H9 (cell line): ENCODE data around the gene PKNOX2. TPM values are rescaled to one million over a fixed set of nuclear protein-coding genes. Genes with fewer than 3 reads are reported as not detected.

Experiments used
- DNase-seq: peaks from one replicate; pipeline ENCODE4 v3.0.0-alpha.2; 2017
- H2AFZ ChIP-seq: one replicate; pipeline ENCODE4 v1.6.1; 2013; ENCODE audit warnings: mild to moderate bottlenecking, low read length, control low read depth, moderate library complexity
- H2AK5ac ChIP-seq: 2 replicates; pipeline ENCODE4 v1.6.1; 2013; ENCODE audit warnings: low read length, control low read depth, mixed read lengths; ENCODE audit not compliant: insufficient read length
- H2BK120ac ChIP-seq: one replicate; pipeline ENCODE4 v1.6.1; 2013; ENCODE audit warnings: low read depth, mild to moderate bottlenecking, low read length, control low read depth, inconsistent platforms; ENCODE audit not compliant: poor library complexity, severe bottlenecking
- H2BK12ac ChIP-seq: 2 replicates; pipeline ENCODE4 v1.6.1; 2013; ENCODE audit warnings: low read length, control low read depth, mixed read lengths, low read depth; ENCODE audit not compliant: insufficient read length
- H2BK15ac ChIP-seq: 2 replicates; pipeline ENCODE4 v1.6.1; 2013; ENCODE audit warnings: low read depth, low read length, control low read depth
- H2BK20ac ChIP-seq: one replicate; pipeline ENCODE4 v1.6.1; 2013; ENCODE audit warnings: low read depth, mild to moderate bottlenecking, low read length, control low read depth, inconsistent platforms; ENCODE audit not compliant: poor library complexity, severe bottlenecking
- H2BK5ac ChIP-seq: 2 replicates; pipeline ENCODE4 v1.6.1; 2013; ENCODE audit warnings: low read length, control low read depth, mixed read lengths; ENCODE audit not compliant: insufficient read length
- H3K14ac ChIP-seq: 2 replicates; pipeline ENCODE4 v1.6.1; 2013; ENCODE audit warnings: low read length, control low read depth; ENCODE audit not compliant: insufficient read depth
- H3K18ac ChIP-seq: 2 replicates; pipeline ENCODE4 v1.6.1; 2013; ENCODE audit warnings: low read depth, mild to moderate bottlenecking, mixed read lengths, low read length, control low read depth; ENCODE audit not compliant: insufficient read length
- H3K23ac ChIP-seq: 2 replicates; pipeline ENCODE4 v1.6.1; 2013; ENCODE audit warnings: low read length, control low read depth, mixed read lengths, low read depth; ENCODE audit not compliant: insufficient read length
- H3K23me2 ChIP-seq: 2 replicates; pipeline ENCODE4 v1.6.1; 2013; ENCODE audit warnings: low read depth, mild to moderate bottlenecking, mixed read lengths, low read length, control low read depth; ENCODE audit not compliant: insufficient read length, poor library complexity, severe bottlenecking
- H3K27ac ChIP-seq: 2 replicates; pipeline ENCODE4 v1.5.1; 2013; ENCODE audit warnings: low read length, control low read depth, mixed read lengths, low read depth; ENCODE audit not compliant: insufficient read length
- H3K27me3 ChIP-seq: 2 replicates; pipeline ENCODE4 v1.6.1; 2013; ENCODE audit warnings: low read length, control low read depth, inconsistent platforms; ENCODE audit not compliant: insufficient read depth
- H3K4ac ChIP-seq: 2 replicates; pipeline ENCODE4 v1.6.1; 2013; ENCODE audit warnings: low read depth, mild to moderate bottlenecking, control low read depth, inconsistent platforms, low read length, moderate library complexity
- H3K4me1 ChIP-seq: 2 replicates; pipeline ENCODE4 v1.6.1; 2013; ENCODE audit warnings: low read length, control low read depth, inconsistent platforms; ENCODE audit not compliant: insufficient read depth
- H3K4me2 ChIP-seq: 2 replicates; pipeline ENCODE4 v1.6.1; 2013; ENCODE audit warnings: low read length, control low read depth, mixed read lengths; ENCODE audit not compliant: insufficient read length, insufficient read depth
- H3K56ac ChIP-seq: 2 replicates; pipeline ENCODE4 v1.6.1; 2013; ENCODE audit warnings: low read depth, mild to moderate bottlenecking, mixed read lengths, low read length, control low read depth; ENCODE audit not compliant: insufficient read length
- H3K79me1 ChIP-seq: 2 replicates; pipeline ENCODE4 v1.6.1; 2013; ENCODE audit warnings: low read depth, mild to moderate bottlenecking, moderate library complexity, low read length, control low read depth, inconsistent platforms; ENCODE audit not compliant: insufficient read depth, poor library complexity, severe bottlenecking
- H3K79me2 ChIP-seq: 2 replicates; pipeline ENCODE4 v1.6.1; 2013; ENCODE audit warnings: low read length, control low read depth, inconsistent platforms; ENCODE audit not compliant: insufficient read depth
- H3K9ac ChIP-seq: 2 replicates; pipeline ENCODE4 v1.6.1; 2013; ENCODE audit warnings: low read length, control low read depth, mixed read lengths; ENCODE audit not compliant: insufficient read length; ENCODE audit errors: extremely low read depth
- H3K9me3 ChIP-seq: one replicate; pipeline ENCODE4 v1.6.1; 2013; ENCODE audit warnings: low read depth, low read length, inconsistent platforms; ENCODE audit not compliant: control insufficient read depth
- H3T11ph ChIP-seq: one replicate; pipeline ENCODE4 v1.6.1; 2013; ENCODE audit warnings: mild to moderate bottlenecking, low read length, control low read depth, inconsistent platforms
- H4K20me1 ChIP-seq: one replicate; pipeline ENCODE4 v1.6.1; 2013; ENCODE audit not compliant: control insufficient read depth, insufficient read length, insufficient read depth
- H4K5ac ChIP-seq: 2 replicates; pipeline ENCODE4 v1.6.1; 2013; ENCODE audit warnings: low read depth, mild to moderate bottlenecking, mixed read lengths, low read length, control low read depth; ENCODE audit not compliant: insufficient read length
- H4K8ac ChIP-seq: replicated peaks from 2 replicates; pipeline ENCODE4 v1.6.1; 2013; ENCODE audit warnings: low read length, control low read depth, mixed read lengths, low read depth; ENCODE audit not compliant: insufficient read length
- H4K91ac ChIP-seq: 2 replicates; pipeline ENCODE4 v1.6.1; 2013; ENCODE audit warnings: low read depth, mild to moderate bottlenecking, moderate library complexity, mixed read lengths, low read length, control low read depth; ENCODE audit not compliant: insufficient read length
- H3K27ac Mint-ChIP-seq, 3 experiments: 2 replicates in 2 of 3; 3 replicates in 1 of 3; pipeline ENCODE4 v1.8.0; 2020 to 2021; ENCODE audit warnings: mixed read lengths in 3 of 3, mild to moderate bottlenecking in 1 of 3, moderate library complexity in 1 of 3
- H3K27me3 Mint-ChIP-seq: 2 replicates; pipeline ENCODE4 v1.8.0; 2021; ENCODE audit warnings: low read depth, mild to moderate bottlenecking, moderate library complexity, mixed read lengths
- H3K36me3 Mint-ChIP-seq, 3 experiments: 2 replicates in 2 of 3; 3 replicates in 1 of 3; pipeline ENCODE4 v1.8.0; 2020 to 2021; ENCODE audit warnings: low read depth in 3 of 3, mixed read lengths in 3 of 3; ENCODE audit not compliant: insufficient read depth in 1 of 3
- H3K4me1 Mint-ChIP-seq, 2 experiments: 2 replicates each; pipeline ENCODE4 v1.8.0; 2020; ENCODE audit warnings: mixed read lengths in 2 of 2
- H3K4me3 Mint-ChIP-seq, 2 experiments: 2 replicates in 1 of 2; 3 replicates in 1 of 2; pipeline ENCODE4 v1.8.0; 2020 to 2021; ENCODE audit warnings: mild to moderate bottlenecking in 2 of 2, mixed read lengths in 2 of 2, moderate library complexity in 1 of 2
- H3K9me3 Mint-ChIP-seq, 2 experiments: 2 replicates in 1 of 2; 3 replicates in 1 of 2; pipeline ENCODE4 v1.8.0; 2020; ENCODE audit warnings: mild to moderate bottlenecking in 2 of 2, mixed read lengths in 2 of 2, moderate library complexity in 1 of 2
- CTCF ChIP-seq: fragments of 200-600 bp; sonication (generic); conservative IDR thresholded peaks from 3 replicates; pipeline ENCODE4 v1.8.0; 2021; ENCODE audit warnings: antibody characterized with exemption, mild to moderate bottlenecking
- WGBS: extraction: QIAGEN DNeasy Blood & Tissue Kit; methylation state at CpG from one replicate; pipeline ENCODE4 v1.1.7; 2013; ENCODE audit warnings: missing lambda C conversion rate, low lambda C conversion rate, mixed read lengths; ENCODE audit not compliant: insufficient read length; ENCODE audit errors: extremely low coverage; 5-methylcytosine and 5-hydroxymethylcytosine counted together
- total RNA-seq: library from RNA; stranded (reverse); gene quantifications from 2 replicates; pipeline ENCODE4 v1.2.1, GENCODE V29; 2021

Gene PKNOX2
- total RNA-seq, 1 experiment from 2014 or later: 1.3 TPM

- H2BK5ac ChIP-seq: no peak overlapping the region
Observed at GRCh38 chr11:125454047-125454446, 289.5 kb downstream of the PKNOX2 start.

More at GRCh38 chr11:125454047-125454446, 289.5 kb downstream of the PKNOX2 start:
- TF ChIP-seq CTCF: no peak
- no peak overlapping the region for H2BK120ac ChIP-seq
- no peaks in the 10 kb centered on the region for H4K20me1 ChIP-seq
- H2BK15ac ChIP-seq: no peak overlapping the region
- H4K91ac ChIP-seq: no peak overlapping the region
- H3K23ac ChIP-seq: no peak overlapping the region
- H3K14ac ChIP-seq: no peak overlapping the region
- no peak overlapping the region for H2AFZ ChIP-seq
- Mint-ChIP-seq H3K4me3 (no peak overlapping the region), H3K36me3 (peaks cover 3 to 54% (median 43%) of the 10 kb centered on the region in 3 experiments; a peak in 6 of 7 replicates), H3K9me3 (no peaks in the 10 kb centered on the region), H3K27me3 (no peaks in the 10 kb centered on the region; the same call in 1 of the 2 replicates), H3K4me1 (peaks cover 23 to 28% of the 10 kb centered on the region in 2 experiments), H3K27ac (0 out of 7 replicates have a peak overlapping the region, but pooled peaks of 1 of the 3 experiments have one; percentile 25)
- no peaks in the 10 kb centered on the region for H3K27me3 ChIP-seq
- H3K56ac ChIP-seq: no peak overlapping the region
- H2BK12ac ChIP-seq: no peak overlapping the region
- no peak overlapping the region for H3K9ac ChIP-seq
- no peak overlapping the region for H3K18ac ChIP-seq
- no peak overlapping the region for H3K4me2 ChIP-seq
- H2AK5ac ChIP-seq: no peak overlapping the region
- H3K79me1 ChIP-seq: no peaks in the 10 kb centered on the region
- no peak overlapping the region for H3T11ph ChIP-seq
- H4K8ac ChIP-seq: no peak overlapping the region
- WGBS: no CpG with 5 or more reads among the region's 6 CpGs
- no peak overlapping the region for H3K4ac ChIP-seq
- H3K23me2 ChIP-seq: no peaks in the 10 kb centered on the region
- DNase-seq: no peak
- H3K79me2 ChIP-seq: no peaks in the 10 kb centered on the region
- H3K27ac ChIP-seq: no peak overlapping the region
- no peak overlapping the region for H2BK20ac ChIP-seq
- no peaks in the 10 kb centered on the region for H3K9me3 ChIP-seq
- no peak overlapping the region for H4K5ac ChIP-seq
- peaks cover 4% of the 10 kb centered on the region for H3K4me1 ChIP-seq
